GM12878 (cell line): ENCODE results near the gene AADAT. TPM values are rescaled to one million over a fixed set of nuclear protein-coding genes. Genes with fewer than 3 reads are reported as not detected.
"Not testable (repeated sequence)": the region's sequence is repeated elsewhere in the genome, so short reads cannot be mapped to it uniquely, and the experiment has no call there.

ENCODE experiments used
- ATAC-seq: fragments of 200-7000 bp; cut with Tn5 transposase; 3 replicates; pipeline ENCODE4 v1.9.1; 2020; ENCODE audit warnings: mild to moderate bottlenecking, moderate library complexity
- BruUV-seq: library from RNA; stranded (reverse); fragments of 400-500 nt; replicated peaks from 2 replicates; lab custom pipeline; 2021; lab: Mats Ljungman, UMichigan
- CTCF ChIA-PET: fragments of 300-600 bp; sonication (Branson Sonifier 250); formaldehyde crosslinking; extraction: SDS; loops from one replicate; lab custom pipeline; 2021; ENCODE audit warnings: inconsistent platforms; lab: Yijun Ruan, JAX
- POLR2A ChIA-PET: fragments of 350-600 bp; formaldehyde crosslinking; extraction: SDS; loops from one replicate; lab custom pipeline; 2021; ENCODE audit warnings: inconsistent platforms; lab: Charles Lee
- RAD21 ChIA-PET: fragments of 300-600 bp; sonication (Branson Sonifier 250); formaldehyde crosslinking; loops from one replicate; lab custom pipeline; 2023; ENCODE audit warnings: antibody characterized with exemption; ENCODE audit not compliant: unreplicated experiment; lab: Charles Lee
- SMC1A ChIA-PET: fragments of 300-600 bp; sonication (Branson Sonifier 250); formaldehyde crosslinking; loops from one replicate; lab custom pipeline; 2023; ENCODE audit not compliant: unreplicated experiment, uncharacterized antibody; lab: Charles Lee
- DNase-seq: peaks from one replicate; pipeline ENCODE4 v3.0.0-alpha.2; 2011; ENCODE audit warnings: low read depth, low spot score
- FAIRE-seq: peaks from 3 replicates; lab custom pipeline; 2011; peaks lifted over from hg19 to GRCh38; lab: Jason Lieb, UNC
- H2AFZ ChIP-seq: 2 replicates; pipeline ENCODE4 v1.6.0; 2011; ENCODE audit warnings: low read depth, low read length, control low read depth; ENCODE audit not compliant: control insufficient read depth
- H3K27ac ChIP-seq: 2 replicates; pipeline ENCODE4 v1.5.1; 2011; ENCODE audit warnings: control low read depth; ENCODE audit not compliant: control insufficient read depth, insufficient read depth
- H3K27me3 ChIP-seq, 2 experiments: replicated peaks in 1 of 2; 2 replicates each; pipeline versions ENCODE4 v1.6.0 to v1.6.1; 2011; ENCODE audit warnings: low read length in 1 of 2; ENCODE audit not compliant: control insufficient read depth in 2 of 2, insufficient read depth in 2 of 2
- H3K36me3 ChIP-seq, 2 experiments: 2 replicates each; pipeline ENCODE4 v1.5.1; 2011; ENCODE audit warnings: low read length in 1 of 2; ENCODE audit not compliant: control insufficient read depth in 2 of 2, insufficient read depth in 2 of 2
- H3K4me1 ChIP-seq: 2 replicates; pipeline ENCODE4 v1.6.1; 2011; ENCODE audit warnings: mild to moderate bottlenecking, low read length, moderate library complexity, mixed read lengths; ENCODE audit not compliant: control insufficient read depth, insufficient read depth
- H3K4me2 ChIP-seq: 2 replicates; pipeline ENCODE4 v1.6.0; 2011; ENCODE audit warnings: control low read depth; ENCODE audit not compliant: control insufficient read depth, insufficient read depth
- H3K4me3 ChIP-seq: fragments of 200-600 bp; sonication (generic); 2 replicates; pipeline ENCODE4 v1.5.1; 2016
- H3K79me2 ChIP-seq: 2 replicates; pipeline ENCODE4 v1.6.0; 2011; ENCODE audit warnings: low read length; ENCODE audit not compliant: control insufficient read depth, insufficient read depth
- H3K9ac ChIP-seq: 2 replicates; pipeline ENCODE4 v1.8.0; 2011; ENCODE audit warnings: low read length, control low read depth, mixed read lengths; ENCODE audit not compliant: control insufficient read depth, insufficient read depth
- H3K9me3 ChIP-seq: replicated peaks from 3 replicates; pipeline ENCODE4 v1.5.1; 2011; ENCODE audit warnings: mild to moderate bottlenecking, low read length; ENCODE audit not compliant: control insufficient read depth, insufficient read depth
- H4K20me1 ChIP-seq: 2 replicates; pipeline ENCODE4 v1.6.0; 2011; ENCODE audit not compliant: control insufficient read depth, insufficient read depth
- NR2C1 ChIP-seq: fragments of 450-650 bp; IDR thresholded peaks from 2 replicates; pipeline ENCODE4 v1.6.1; 2017; ENCODE audit warnings: antibody characterized with exemption, mild to moderate bottlenecking, moderate library complexity
- WRNIP1 ChIP-seq: IDR thresholded peaks from 2 replicates; pipeline ENCODE4 v1.6.1; 2011; ENCODE audit warnings: low read depth, low read length, improper control_type of control experiment, borderline replicate concordance
- YY1 ChIP-seq: IDR thresholded peaks from 2 replicates; pipeline ENCODE4 v1.6.1; 2011; ENCODE audit warnings: low read depth, mild to moderate bottlenecking, low read length
- ZNF592 ChIP-seq: fragments of 450-650 bp; IDR thresholded peaks from 2 replicates; pipeline ENCODE4 v1.6.1; 2017; ENCODE audit warnings: mild to moderate bottlenecking, moderate library complexity
- WGBS: methylation state at CpG from one replicate; pipeline ENCODE4 v1.1.6; 2016; ENCODE audit warnings: low lambda C conversion rate; ENCODE audit not compliant: insufficient replicate concordance, insufficient coverage; ENCODE audit errors: missing lambda C conversion rate; 5-methylcytosine and 5-hydroxymethylcytosine counted together
- in situ Hi-C: fragments of 300-500 bp; cut with MboI; formaldehyde crosslinking; loops from 9 replicates; pipeline ENCODE4 v1.14.3; 2018; ENCODE audit warnings: mixed read lengths
- intact Hi-C: fragments of 100-400 bp; cut with micrococcal nuclease; formaldehyde crosslinking; loops from one replicate; pipeline ENCODE4 v1.14.2; 2022; ENCODE audit not compliant: unreplicated experiment
- polyA plus RNA-seq, 11 experiments: library from polyadenylated mRNA; depleted of rRNA in 4 of 11; unstranded in 6 of 11; stranded (reverse) in 5 of 11; fragments of >200 nt; fragmentation: Nextera tagmentation in 4 of 11; fragmentation: Illumina TruSeq in 1 of 11; extraction: Ambion mirVana in 4 of 11; extraction: Trizol in 1 of 11; gene quantifications; 1 replicate in 1 of 11; 2 replicates in 10 of 11; pipeline versions ENCODE4 v1.2.1 to v1.2.3, GENCODE V29; 2011 to 2016; ENCODE audit warnings: inconsistent platforms in 2 of 11, missing spikeins in 2 of 11, low read depth in 1 of 11
- total RNA-seq, 4 experiments: library from RNA; depleted of rRNA in 3 of 4; stranded (reverse); fragments of >200 nt in 3 of 4; fragmentation: Illumina TruSeq in 1 of 4; extraction: Trizol in 1 of 4; gene quantifications; 2 replicates each; pipeline versions ENCODE4 v1.2.1 to v1.2.3, GENCODE V29; 2013 to 2021

The AADAT gene
- total and polyA plus RNA-seq, 10 of the 15 experiments (the other 5 are each of a cell fraction or from before 2014, with no cell fraction given) = not detected

GRCh38 chr4:170102426-170102825 is 12.7 kb upstream of the AADAT start (continued):
- TF ChIP-seq YY1 (no peak), WRNIP1 (no peak), ZNF592 (no peak), NR2C1 (no peak)

GRCh38 chr4:170098171-170098570 is 8.4 kb upstream of the AADAT start:
- H3K4me2 ChIP-seq, H3K4me3 ChIP-seq, H3K9me3 ChIP-seq, H2AFZ ChIP-seq, H3K36me3 ChIP-seq, H3K79me2 ChIP-seq, RAD21 ChIA-PET, H4K20me1 ChIP-seq, ATAC-seq, H3K9ac ChIP-seq, SMC1A ChIA-PET, BruUV-seq, FAIRE-seq, POLR2A ChIA-PET, H3K27me3 ChIP-seq, CTCF ChIA-PET, in situ Hi-C loops, DNase-seq, H3K4me1 ChIP-seq, intact Hi-C loops, H3K27ac ChIP-seq: not testable (repeated sequence)
- 39% methylated on average over 2 of the region's 2 CpGs for WGBS
